GM20000 (cell line): ENCODE data around the gene ABCF1.
A peak's percentile ranks its signal among the peaks of the same experiment; 100 is the strongest.

Experiments
- DNase-seq: peaks from one replicate; pipeline ENCODE4 v3.0.0; 2012; ENCODE audit warnings: low spot score
- TF ChIP-seq, protein P1 (sequence below): IDR thresholded peaks from 2 replicates; pipeline ENCODE4 v1.5.1; 2012; ENCODE audit warnings: mild to moderate bottlenecking, control low read depth; ENCODE audit errors: extremely low read depth, missing control alignments

The ABCF1 gene

GRCh38 chr6:30554962-30555815, 16.1 kb upstream of the ABCF1 start:
- no peak for DNase-seq
- TF ChIP-seq, protein P1, sequence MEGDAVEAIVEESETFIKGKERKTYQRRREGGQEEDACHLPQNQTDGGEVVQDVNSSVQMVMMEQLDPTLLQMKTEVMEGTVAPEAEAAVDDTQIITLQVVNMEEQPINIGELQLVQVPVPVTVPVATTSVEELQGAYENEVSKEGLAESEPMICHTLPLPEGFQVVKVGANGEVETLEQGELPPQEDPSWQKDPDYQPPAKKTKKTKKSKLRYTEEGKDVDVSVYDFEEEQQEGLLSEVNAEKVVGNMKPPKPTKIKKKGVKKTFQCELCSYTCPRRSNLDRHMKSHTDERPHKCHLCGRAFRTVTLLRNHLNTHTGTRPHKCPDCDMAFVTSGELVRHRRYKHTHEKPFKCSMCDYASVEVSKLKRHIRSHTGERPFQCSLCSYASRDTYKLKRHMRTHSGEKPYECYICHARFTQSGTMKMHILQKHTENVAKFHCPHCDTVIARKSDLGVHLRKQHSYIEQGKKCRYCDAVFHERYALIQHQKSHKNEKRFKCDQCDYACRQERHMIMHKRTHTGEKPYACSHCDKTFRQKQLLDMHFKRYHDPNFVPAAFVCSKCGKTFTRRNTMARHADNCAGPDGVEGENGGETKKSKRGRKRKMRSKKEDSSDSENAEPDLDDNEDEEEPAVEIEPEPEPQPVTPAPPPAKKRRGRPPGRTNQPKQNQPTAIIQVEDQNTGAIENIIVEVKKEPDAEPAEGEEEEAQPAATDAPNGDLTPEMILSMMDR, result no peak

DNA sequence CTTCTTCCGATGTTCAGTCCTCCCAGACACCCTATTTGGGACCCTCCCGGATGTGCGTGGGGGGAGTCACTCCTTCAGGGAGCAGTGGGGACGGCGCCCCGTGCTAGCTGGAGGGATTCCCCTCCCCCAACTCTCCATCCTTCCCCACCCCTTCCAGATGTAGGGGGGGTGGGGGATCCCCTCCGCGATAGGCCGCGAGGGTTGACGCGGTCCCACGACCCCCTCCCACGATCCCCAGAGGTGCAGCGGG, 15.5 kb upstream of the ABCF1 start:
- no peak for DNase-seq
- TF ChIP-seq, protein P1, result no peak

GRCh38 chr6:30556066-30556905, 15.0 kb upstream of the ABCF1 start, which contains the start of gene GNL1:
Gene GNL1 (minus strand): TSS chr6:30556489. CDS start chr6:30556203, 286 bp downstream.
- peak; percentile 92 for DNase-seq
- TF ChIP-seq, protein P1, result no peak

DNA sequence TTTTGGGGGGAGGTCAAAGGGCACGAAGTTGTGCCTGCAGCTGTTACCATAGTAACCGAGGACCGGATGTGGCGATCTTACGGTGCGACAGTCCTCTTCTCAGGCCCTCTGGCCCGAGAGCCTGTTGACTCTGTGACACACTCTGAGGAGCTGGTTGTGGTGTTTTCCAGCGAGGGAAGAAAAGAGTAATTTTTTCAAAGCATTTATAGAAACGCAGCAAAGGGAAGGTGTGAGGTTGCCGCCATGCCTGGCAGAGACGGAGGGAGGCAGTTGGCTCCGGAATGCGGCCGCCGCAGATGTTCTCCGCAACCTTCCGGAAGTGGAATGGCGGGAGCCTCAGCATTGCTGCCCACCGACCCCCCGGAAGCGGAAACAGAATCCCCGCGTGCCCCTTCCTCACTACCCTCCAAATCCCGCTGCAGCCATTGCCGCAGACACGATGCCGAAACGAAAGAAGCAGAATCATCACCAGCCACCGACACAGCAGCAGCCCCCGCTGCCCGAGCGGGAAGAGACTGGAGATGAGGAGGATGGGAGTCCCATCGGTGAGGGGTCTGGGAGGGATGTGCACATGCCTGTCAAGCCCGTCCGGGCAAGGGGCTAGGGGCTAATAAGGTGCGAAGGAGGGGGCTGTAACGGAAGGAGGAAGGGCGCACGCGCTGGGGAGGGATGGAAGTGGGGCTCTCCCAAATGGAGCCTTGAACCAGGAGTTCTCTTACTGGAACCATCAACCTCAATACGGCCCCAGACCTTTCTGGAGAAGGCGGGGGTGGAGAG, 14.1 kb upstream of the ABCF1 start, which contains the start of gene PRR3:
TSS of gene PRR3 (plus strand) at position 390 of the 777 bp plus-strand sequence. CDS start at position 440, 50 bp downstream.
- peak; percentile 89 for DNase-seq
- TF ChIP-seq, protein P1, result no peak

DNA sequence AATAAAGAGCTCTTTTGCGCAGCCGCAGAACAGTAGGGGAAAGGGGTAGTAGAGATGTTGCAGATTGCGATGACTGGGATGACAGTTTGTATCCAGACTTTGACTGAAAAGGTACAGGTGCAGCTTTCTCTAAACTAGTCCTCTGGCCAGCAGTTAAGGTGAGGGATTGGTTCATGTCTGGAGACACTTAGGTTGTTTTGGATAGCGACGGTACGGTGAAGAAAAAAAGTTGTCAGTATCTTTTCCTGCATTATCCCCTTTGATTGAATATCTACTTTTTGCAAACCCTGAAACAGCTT, 13.6 kb upstream of the ABCF1 start:
- DNase-seq, result peak; percentile 52
- TF ChIP-seq, protein P1, result no peak

- TF ChIP-seq, protein P1, result no peak
- DNase-seq, result no peak
Measured at GRCh38 chr6:30560930-30561329, 10.3 kb upstream of the ABCF1 start.
